H1 (cell line): ENCODE results near the gene QPCT. TPM values are rescaled to one million over a fixed set of nuclear protein-coding genes. Genes with fewer than 3 reads are reported as not detected.

Experiments
- CHD7 ChIP-seq: fragments of 300-600 bp; sonication (generic); IDR thresholded peaks from 2 replicates; pipeline ENCODE4 v1.7.1; 2012; ENCODE audit warnings: low read length, moderate library complexity, mild to moderate bottlenecking, inconsistent platforms; ENCODE audit not compliant: insufficient replicate concordance
- PHF8 ChIP-seq: fragments of 200-600 bp; sonication (generic); conservative IDR thresholded peaks from 2 replicates; pipeline ENCODE4 v1.7.1; 2012; ENCODE audit warnings: low read depth, mild to moderate bottlenecking, inconsistent platforms, low read length, moderate library complexity
- polyA plus RNA-seq, 7 experiments: library from polyadenylated mRNA; depleted of rRNA in 3 of 7; stranded (reverse) in 5 of 7; unstranded in 2 of 7; fragments of >200 nt in 5 of 7; fragments of 200-250 nt in 2 of 7; gene quantifications; 1 replicate in 5 of 7; 2 replicates in 1 of 7; 4 replicates in 1 of 7; pipeline versions ENCODE4 v1.2.1 to v1.2.3, GENCODE V29; 2011 to 2013; ENCODE audit warnings: missing spikeins in 2 of 7, mixed read lengths in 2 of 7
- total RNA-seq: library from RNA; stranded (reverse); fragmentation: NEBNext Ultra II Directional; extraction: Animal tissue kit (Norgen Biotek cat#: 25700); gene quantifications from 2 replicates; pipeline ENCODE4 v1.2.1, GENCODE V29; 2021
- TF ChIP-seq, protein P1 (sequence below): IDR thresholded peaks from 2 replicates; pipeline ENCODE4 v1.6.1; 2011; ENCODE audit warnings: low read depth, mild to moderate bottlenecking, low read length; ENCODE audit not compliant: insufficient read depth

The QPCT gene
- total and polyA plus RNA-seq, 2 of the 8 experiments (the other 6 are each of a cell fraction or from before 2014, with no cell fraction given), result 4.0 to 4.3 TPM

DNA sequence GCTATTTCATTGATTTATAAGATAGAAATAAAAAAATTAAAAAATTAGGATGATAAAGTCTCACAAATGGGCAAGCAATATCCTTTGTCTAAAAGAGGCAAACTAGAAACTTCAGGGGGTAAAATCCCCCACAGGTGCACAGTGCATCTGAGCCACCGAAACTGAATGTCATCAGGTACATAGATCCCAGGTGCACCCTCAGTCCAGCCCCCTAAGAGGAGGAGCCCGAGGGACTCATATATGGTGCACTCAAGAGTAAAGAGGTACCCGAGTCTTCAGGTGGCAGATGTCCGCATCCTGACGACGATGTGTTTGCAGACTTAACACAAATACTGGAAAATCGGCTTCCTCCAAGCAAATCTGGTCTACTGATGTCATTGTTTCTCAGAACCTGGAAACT is 11.3 kb downstream of the QPCT start (continued):
- TF ChIP-seq CHD7, result no peak
- TF ChIP-seq, protein P1, sequence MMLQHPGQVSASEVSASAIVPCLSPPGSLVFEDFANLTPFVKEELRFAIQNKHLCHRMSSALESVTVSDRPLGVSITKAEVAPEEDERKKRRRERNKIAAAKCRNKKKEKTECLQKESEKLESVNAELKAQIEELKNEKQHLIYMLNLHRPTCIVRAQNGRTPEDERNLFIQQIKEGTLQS, result no peak
- no peak for TF ChIP-seq PHF8
